Mucosa of descending colon (tissue), 3 donors: ENCODE data around the gene N4BP2. TPM values are rescaled to one million over a fixed set of nuclear protein-coding genes. Genes with fewer than 3 reads are reported as not detected.
A peak's percentile ranks its signal among the peaks of the same experiment; 100 is the strongest.

Source experiments
- ATAC-seq: fragments of 200-7000 bp; cut with Tn5 transposase; one replicate; pipeline ENCODE4 v1.9.1; 2020; ENCODE audit warnings: mild to moderate bottlenecking, moderate library complexity
- DNase-seq, 3 donors: peaks; one replicate each; pipeline ENCODE4 v3.0.0-alpha.2; 2020
- H3K36me3 ChIP-seq: fragments of 200-600 bp; one replicate; pipeline ENCODE4 v1.8.0; 2021; ENCODE audit warnings: low read depth, mild to moderate bottlenecking
- H3K4me1 ChIP-seq: fragments of 200-600 bp; one replicate; pipeline ENCODE4 v1.8.0; 2021; ENCODE audit warnings: low read depth, mild to moderate bottlenecking
- H3K4me3 ChIP-seq: fragments of 200-600 bp; one replicate; pipeline ENCODE4 v1.8.0; 2021; ENCODE audit warnings: mild to moderate bottlenecking
- H3K9me3 ChIP-seq: fragments of 200-600 bp; one replicate; pipeline ENCODE4 v1.8.0; 2021; ENCODE audit warnings: mild to moderate bottlenecking
- CTCF ChIP-seq: fragments of 200-600 bp; IDR thresholded peaks from one replicate; pipeline ENCODE4 v1.8.0; 2022; ENCODE audit warnings: antibody characterized with exemption, mild to moderate bottlenecking
- intact Hi-C, 2 donors: fragments of 100-400 bp; cut with DNase I in 1 of 2; cut with micrococcal nuclease in 1 of 2; formaldehyde crosslinking; loops; one replicate each; pipeline versions ENCODE4 v1.11.0 to v1.11.1; 2022; cut with DNase I, micrococcal nuclease
- total RNA-seq, 3 donors: library from RNA; stranded (reverse); fragmentation: NEBNext Ultra II Directional in 2 of 3; extraction: Animal tissue kit (Norgen Biotek cat#: 25700) in 2 of 3; gene quantifications; one replicate each; pipeline versions ENCODE4 v1.2.1 to v1.2.4, GENCODE V29; 2021 to 2023
- donor health status: DM: no; HTN: no; CAD: no; lungs with moderate emphysema.
- donor health status: DM: no; HTN: no; CAD: no.
- donor health status: DM: no; HTN: yes; CAD: no.

Gene N4BP2
- total RNA-seq, 3 donors from 2014 or later: 6.7 to 11.5 (median 7.2) TPM

- no peak for DNase-seq
- intact Hi-C loops: no loop called here
- Histone ChIP-seq H3K4me3 (no peak overlapping the region), H3K36me3 (no peaks in the 10 kb centered on the region), H3K9me3 (no peaks in the 10 kb centered on the region), H3K4me1 (no peaks in the 10 kb centered on the region)
- TF ChIP-seq CTCF: no peak
- peak; percentile 22 for ATAC-seq
Observed at GRCh38 chr4:40033613-40034012, 23.0 kb upstream of the N4BP2 start.

GRCh38 chr4:40038977-40039376 is 17.7 kb upstream of the N4BP2 start:
- no peak for TF ChIP-seq CTCF
- intact Hi-C loops: no loop called here
- Histone ChIP-seq H3K9me3 (no peaks in the 10 kb centered on the region), H3K36me3 (no peaks in the 10 kb centered on the region), H3K4me1 (no peaks in the 10 kb centered on the region), H3K4me3 (no peak overlapping the region)
- DNase-seq (no peak), ATAC-seq (no peak)

- ATAC-seq (no peak), DNase-seq (no peak)
- Histone ChIP-seq H3K36me3 (no peaks in the 10 kb centered on the region), H3K9me3 (no peaks in the 10 kb centered on the region), H3K4me1 (peaks cover 2% of the 10 kb centered on the region), H3K4me3 (no peak overlapping the region)
- intact Hi-C loops: no loop called here
- no peak for TF ChIP-seq CTCF
Observed at GRCh38 chr4:40040908-40041307, 15.7 kb upstream of the N4BP2 start.

GRCh38 chr4:40043786-40044185 is 12.9 kb upstream of the N4BP2 start:
- no peak for TF ChIP-seq CTCF

GRCh38 chr4:40046311-40046980 is 10.2 kb upstream of the N4BP2 start:
- peak; percentile 86 for ATAC-seq
- Histone ChIP-seq H3K9me3 (no peaks in the 10 kb centered on the region), H3K4me1 (peaks cover 9% of the 10 kb centered on the region), H3K4me3 (no peak overlapping the region), H3K36me3 (no peaks in the 10 kb centered on the region)
- TF ChIP-seq CTCF: no peak
- intact Hi-C loops: no loop called here
- DNase-seq: peak in 2 of 3 donors; percentile 38 to 82

More at GRCh38 chr4:40043786-40044185, 12.9 kb upstream of the N4BP2 start:
- no peak overlapping the region for H3K4me3 ChIP-seq
- H3K9me3 ChIP-seq: no peaks in the 10 kb centered on the region
- no peak for DNase-seq
- H3K36me3 ChIP-seq: no peaks in the 10 kb centered on the region
- intact Hi-C loops: no loop called here
- peaks cover 9% of the 10 kb centered on the region for H3K4me1 ChIP-seq
- no peak for ATAC-seq
